Measurements from ENCODE around the gene PHF1.

GRCh38 chr6:33367009-33367714 is 43.7 kb upstream of the PHF1 start:
- TF ChIP-seq, protein P1, sequence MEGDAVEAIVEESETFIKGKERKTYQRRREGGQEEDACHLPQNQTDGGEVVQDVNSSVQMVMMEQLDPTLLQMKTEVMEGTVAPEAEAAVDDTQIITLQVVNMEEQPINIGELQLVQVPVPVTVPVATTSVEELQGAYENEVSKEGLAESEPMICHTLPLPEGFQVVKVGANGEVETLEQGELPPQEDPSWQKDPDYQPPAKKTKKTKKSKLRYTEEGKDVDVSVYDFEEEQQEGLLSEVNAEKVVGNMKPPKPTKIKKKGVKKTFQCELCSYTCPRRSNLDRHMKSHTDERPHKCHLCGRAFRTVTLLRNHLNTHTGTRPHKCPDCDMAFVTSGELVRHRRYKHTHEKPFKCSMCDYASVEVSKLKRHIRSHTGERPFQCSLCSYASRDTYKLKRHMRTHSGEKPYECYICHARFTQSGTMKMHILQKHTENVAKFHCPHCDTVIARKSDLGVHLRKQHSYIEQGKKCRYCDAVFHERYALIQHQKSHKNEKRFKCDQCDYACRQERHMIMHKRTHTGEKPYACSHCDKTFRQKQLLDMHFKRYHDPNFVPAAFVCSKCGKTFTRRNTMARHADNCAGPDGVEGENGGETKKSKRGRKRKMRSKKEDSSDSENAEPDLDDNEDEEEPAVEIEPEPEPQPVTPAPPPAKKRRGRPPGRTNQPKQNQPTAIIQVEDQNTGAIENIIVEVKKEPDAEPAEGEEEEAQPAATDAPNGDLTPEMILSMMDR (IDR thresholded peaks at IDR 0.05): no peak
- TF ChIP-seq POLR2A (IDR thresholded peaks at IDR 0.05): no peak
